H1 (cell line): ENCODE data around the gene PRG3. TPM values are rescaled to one million over a fixed set of nuclear protein-coding genes. Genes with fewer than 3 reads are reported as not detected.

Experiments
- CTCF ChIA-PET: fragments of 300-600 bp; sonication (Branson Sonifier 250); formaldehyde crosslinking; loops from one replicate; lab custom pipeline; 2021; ENCODE audit not compliant: partially characterized antibody; lab: Charles Lee
- POLR2A ChIA-PET: fragments of 300-600 bp; sonication (Branson Sonifier 250); formaldehyde crosslinking; loops from one replicate; lab custom pipeline; 2021; ENCODE audit warnings: inconsistent platforms; ENCODE audit not compliant: partially characterized antibody; lab: Charles Lee
- DNase-seq, 2 experiments: peaks; one replicate each; pipeline versions ENCODE4 v3.0.0 to v3.0.0-alpha.2; 2010 to 2022; ENCODE audit warnings: low spot score in 2 of 2, low read depth in 1 of 2, mixed read lengths in 1 of 2
- FAIRE-seq: peaks from 2 replicates; lab custom pipeline; 2011; peaks lifted over from hg19 to GRCh38; lab: Jason Lieb, UNC
- H2AFZ ChIP-seq: 2 replicates; pipeline ENCODE4 v1.8.1; 2012; ENCODE audit warnings: low read length, inconsistent platforms
- H2AK5ac ChIP-seq: 2 replicates; pipeline ENCODE4 v1.6.1; 2013; ENCODE audit warnings: low read depth, low read length
- H2BK120ac ChIP-seq: replicated peaks from 2 replicates; pipeline ENCODE3; 2013; ENCODE audit warnings: low read depth, low read length, inconsistent platforms
- H2BK12ac ChIP-seq: 2 replicates; pipeline ENCODE4 v1.6.1; 2013; ENCODE audit warnings: low read depth, low read length
- H2BK15ac ChIP-seq: 2 replicates; pipeline ENCODE4 v1.6.1; 2013; ENCODE audit warnings: low read length
- H2BK20ac ChIP-seq: 2 replicates; pipeline ENCODE4 v1.6.1; 2013; ENCODE audit warnings: low read length
- H2BK5ac ChIP-seq: 2 replicates; pipeline ENCODE4 v1.6.1; 2013; ENCODE audit warnings: low read depth, low read length
- H3K14ac ChIP-seq: 2 replicates; pipeline ENCODE4 v1.6.1; 2013; ENCODE audit warnings: inconsistent platforms; ENCODE audit not compliant: insufficient read length
- H3K18ac ChIP-seq: 2 replicates; pipeline ENCODE4 v1.6.1; 2013; ENCODE audit warnings: low read length; ENCODE audit errors: extremely low read depth
- H3K23ac ChIP-seq: 2 replicates; pipeline ENCODE4 v1.6.1; 2013; ENCODE audit warnings: inconsistent platforms; ENCODE audit not compliant: insufficient read length
- H3K23me2 ChIP-seq: 2 replicates; pipeline ENCODE4 v1.6.1; 2013; ENCODE audit warnings: low read depth, low read length
- H3K27ac ChIP-seq: 2 replicates; pipeline ENCODE4 v1.6.1; 2011; ENCODE audit warnings: low read depth, low read length, inconsistent platforms
- H3K27me3 ChIP-seq, 4 experiments: replicated peaks in 1 of 4; 1 replicate in 1 of 4; 2 replicates in 3 of 4; pipeline versions ENCODE4 v1.6.1 to v1.8.1; 2011 to 2013; ENCODE audit warnings: low read length in 3 of 4, mild to moderate bottlenecking in 3 of 4, inconsistent platforms in 2 of 4, mixed read lengths in 2 of 4, moderate library complexity in 1 of 4; ENCODE audit not compliant: control insufficient read depth in 3 of 4, insufficient read depth in 3 of 4; ENCODE audit errors: extremely low read depth in 1 of 4
- H3K36me3 ChIP-seq, 4 experiments: 2 replicates each; pipeline versions ENCODE4 v1.6.1 to v1.8.1; 2011 to 2013; ENCODE audit warnings: mild to moderate bottlenecking in 4 of 4, low read length in 3 of 4, moderate library complexity in 2 of 4, control low read depth in 1 of 4, inconsistent platforms in 1 of 4; ENCODE audit not compliant: insufficient read depth in 4 of 4, control insufficient read depth in 2 of 4
- H3K4ac ChIP-seq: replicated peaks from 2 replicates; pipeline ENCODE3; 2013; ENCODE audit warnings: low read length, low read depth, mixed read lengths, inconsistent platforms; ENCODE audit not compliant: insufficient read length
- H3K4me1 ChIP-seq, 4 experiments: replicated peaks in 1 of 4; 1 replicate in 1 of 4; 2 replicates in 3 of 4; pipeline versions ENCODE4 v1.6.1 to v1.8.1; 2011 to 2013; ENCODE audit warnings: low read length in 3 of 4, inconsistent platforms in 2 of 4, mixed read lengths in 1 of 4; ENCODE audit not compliant: insufficient read depth in 4 of 4, control insufficient read depth in 3 of 4
- H3K4me2 ChIP-seq, 2 experiments: 2 replicates each; pipeline versions ENCODE4 v1.6.1 to v1.8.1; 2011 to 2013; ENCODE audit warnings: low read depth in 2 of 2, low read length in 2 of 2, control low read depth in 1 of 2, inconsistent platforms in 1 of 2, mild to moderate bottlenecking in 1 of 2; ENCODE audit not compliant: insufficient read depth in 1 of 2
- H3K4me3 ChIP-seq, 4 experiments: fragments of 200-600, 300-600 bp in 1 of 4; sonication (generic), shearing (Covaris generic), sonication (Bioruptor Twin) in 1 of 4; 2 replicates each; pipeline versions ENCODE4 v1.5.1 to v1.8.1; 2011 to 2016; ENCODE audit warnings: low read length in 4 of 4, low read depth in 3 of 4, control low read depth in 2 of 4, inconsistent platforms in 2 of 4, mild to moderate bottlenecking in 2 of 4, mixed read lengths in 1 of 4, moderate library complexity in 1 of 4; ENCODE audit not compliant: insufficient read depth in 2 of 4; ENCODE audit errors: extremely low read depth in 1 of 4
- H3K56ac ChIP-seq: replicated peaks from 2 replicates; pipeline ENCODE3; 2013; ENCODE audit warnings: low read depth, mild to moderate bottlenecking, mixed read lengths, low read length, inconsistent platforms; ENCODE audit not compliant: insufficient read length
- H3K79me1 ChIP-seq: 2 replicates; pipeline ENCODE4 v1.6.1; 2013; ENCODE audit warnings: low read depth, low read length, control low read depth
- H3K79me2 ChIP-seq, 2 experiments: 2 replicates each; pipeline versions ENCODE4 v1.6.1 to v1.8.1; 2012 to 2013; ENCODE audit warnings: low read length in 2 of 2, mild to moderate bottlenecking in 2 of 2, inconsistent platforms in 1 of 2; ENCODE audit not compliant: insufficient read depth in 2 of 2, control insufficient read depth in 1 of 2
- H3K9ac ChIP-seq, 4 experiments: replicated peaks in 1 of 4; 1 replicate in 1 of 4; 2 replicates in 3 of 4; pipeline versions ENCODE4 v1.6.1 to v1.8.1; 2011 to 2013; ENCODE audit warnings: low read depth in 3 of 4, low read length in 3 of 4, control low read depth in 2 of 4, mild to moderate bottlenecking in 2 of 4, moderate library complexity in 2 of 4, inconsistent platforms in 1 of 4; ENCODE audit errors: extremely low read depth in 1 of 4
- H3K9me3 ChIP-seq, 2 experiments: 2 replicates each; pipeline versions ENCODE4 v1.6.1 to v1.8.1; 2012 to 2013; ENCODE audit warnings: mild to moderate bottlenecking in 2 of 2, moderate library complexity in 2 of 2, control low read depth in 1 of 2, inconsistent platforms in 1 of 2, low read depth in 1 of 2, low read length in 1 of 2, mixed read lengths in 1 of 2; ENCODE audit not compliant: insufficient read depth in 2 of 2
- H4K20me1 ChIP-seq, 2 experiments: replicated peaks in 1 of 2; 2 replicates each; pipeline versions ENCODE3 to v1.8.1; 2011 to 2013; ENCODE audit warnings: inconsistent platforms in 2 of 2, low read length in 2 of 2, mild to moderate bottlenecking in 1 of 2; ENCODE audit not compliant: insufficient read depth in 2 of 2, control insufficient read depth in 1 of 2
- H4K5ac ChIP-seq: 2 replicates; pipeline ENCODE4 v1.6.1; 2013; ENCODE audit warnings: low read length, low read depth, mixed read lengths, inconsistent platforms; ENCODE audit not compliant: insufficient read length
- H4K8ac ChIP-seq: 2 replicates; pipeline ENCODE4 v1.8.0; 2013; ENCODE audit warnings: mild to moderate bottlenecking, moderate library complexity, low read length, inconsistent platforms; ENCODE audit not compliant: insufficient read depth; ENCODE audit errors: extremely low read depth
- H4K91ac ChIP-seq: replicated peaks from 2 replicates; pipeline ENCODE3; 2013; ENCODE audit warnings: low read length, mixed read lengths, inconsistent platforms; ENCODE audit not compliant: insufficient read length
- BCL11A ChIP-seq, 2 experiments: IDR thresholded peaks; one replicate each; pipeline ENCODE4 v1.6.1; 2011; ENCODE audit warnings: low read depth in 2 of 2, low read length in 2 of 2, mild to moderate bottlenecking in 2 of 2
- GABPA ChIP-seq: IDR thresholded peaks from 2 replicates; pipeline ENCODE4 v1.6.1; 2011; ENCODE audit warnings: mild to moderate bottlenecking, low read length, moderate library complexity, borderline replicate concordance; ENCODE audit not compliant: insufficient read depth
- JUND ChIP-seq: IDR thresholded peaks from 2 replicates; pipeline ENCODE4 v1.6.1; 2011; ENCODE audit warnings: mild to moderate bottlenecking, improper control_type of control experiment, low read length
- NANOG ChIP-seq: IDR thresholded peaks from 2 replicates; pipeline ENCODE4 v1.6.1; 2011; ENCODE audit warnings: low read length, low read depth, mild to moderate bottlenecking, inconsistent platforms; ENCODE audit not compliant: insufficient read depth, poor library complexity, severe bottlenecking
- POLR2AphosphoS5 ChIP-seq: IDR thresholded peaks from 2 replicates; pipeline ENCODE4 v1.6.1; 2011; ENCODE audit warnings: low read depth, low read length
- RAD21 ChIP-seq, 2 experiments: IDR thresholded peaks in 1 of 2; conservative IDR thresholded peaks in 1 of 2; 2 replicates each; pipeline ENCODE4 v1.6.1; 2011; ENCODE audit warnings: low read depth in 2 of 2, low read length in 2 of 2, improper control_type of control experiment in 1 of 2, inconsistent platforms in 1 of 2, mild to moderate bottlenecking in 1 of 2, moderate library complexity in 1 of 2
- SAP30 ChIP-seq: fragments of 300-600 bp; sonication (generic); IDR thresholded peaks from 2 replicates; pipeline ENCODE4 v1.7.1; 2012; ENCODE audit warnings: low read length, moderate library complexity, mild to moderate bottlenecking, inconsistent platforms; ENCODE audit not compliant: insufficient read depth, insufficient replicate concordance
- TCF12 ChIP-seq: IDR thresholded peaks from 2 replicates; pipeline ENCODE4 v1.6.1; 2011; ENCODE audit warnings: low read depth, mild to moderate bottlenecking, low read length
- WGBS, 2 experiments: shearing (Covaris generic) in 1 of 2; methylation state at CpG; one replicate each; pipeline versions ENCODE4 v1.1.6 to v1.1.7; 2013 to 2015; ENCODE audit warnings: low lambda C conversion rate in 2 of 2, mixed read lengths in 2 of 2, inconsistent platforms in 1 of 2, low coverage in 1 of 2, missing lambda C conversion rate in 1 of 2; ENCODE audit not compliant: insufficient replicate concordance in 2 of 2, insufficient coverage in 1 of 2, insufficient read length in 1 of 2; ENCODE audit errors: extremely low coverage in 1 of 2, missing lambda C conversion rate in 1 of 2; 5-methylcytosine and 5-hydroxymethylcytosine counted together
- polyA plus RNA-seq, 7 experiments: library from polyadenylated mRNA; depleted of rRNA in 3 of 7; stranded (reverse) in 5 of 7; unstranded in 2 of 7; fragments of >200 nt in 5 of 7; fragments of 200-250 nt in 2 of 7; gene quantifications; 1 replicate in 5 of 7; 2 replicates in 1 of 7; 4 replicates in 1 of 7; pipeline versions ENCODE4 v1.2.1 to v1.2.3, GENCODE V29; 2011 to 2013; ENCODE audit warnings: missing spikeins in 2 of 7, mixed read lengths in 2 of 7
- total RNA-seq: library from RNA; stranded (reverse); fragmentation: NEBNext Ultra II Directional; extraction: Animal tissue kit (Norgen Biotek cat#: 25700); gene quantifications from 2 replicates; pipeline ENCODE4 v1.2.1, GENCODE V29; 2021

PRG3 gene
- total and polyA plus RNA-seq, 2 of the 8 experiments (the other 6 are each of a cell fraction or from before 2014, with no cell fraction given), result not detected

- H2AFZ ChIP-seq, result no peak overlapping the region
- no peak overlapping the region for H2BK5ac ChIP-seq
- H3K79me1 ChIP-seq, result no peaks in the 10 kb centered on the region; the same call in 1 of the 2 replicates
- no peaks in the 10 kb centered on the region for H3K9me3 ChIP-seq
- no peak overlapping the region for H3K4me2 ChIP-seq
- no peaks in the 10 kb centered on the region for H3K4me1 ChIP-seq
- H4K91ac ChIP-seq, result no peak overlapping the region
- DNase-seq (no peak), FAIRE-seq (no peak)
- H3K36me3 ChIP-seq, result peaks cover 4 to 22% (median 16%) of the 10 kb centered on the region in 4 experiments; a peak in 6 of 8 replicates
- no peak overlapping the region for H3K56ac ChIP-seq
- ChIA-PET CTCF (interaction anchor here (0.6 to 1.1 kb wide), 2 partner anchors 32 to 47 kb away, joined by 3 to 6 read pairs; no protein-coding TSS in a partner anchor), POLR2A (interaction anchor here (1.3 to 1.8 kb wide), 4 partner anchors 12 to 47 kb away, joined by 3 to 5 read pairs (median 4); no protein-coding TSS in a partner anchor)
- H4K8ac ChIP-seq, result no peak overlapping the region
- H3K27me3 ChIP-seq, result no peaks in the 10 kb centered on the region
- H2BK20ac ChIP-seq, result no peak overlapping the region
- H3K4me3 ChIP-seq, result no peak overlapping the region
- no peak overlapping the region for H2AK5ac ChIP-seq
- H3K23me2 ChIP-seq, result no peaks in the 10 kb centered on the region
- no peak overlapping the region for H2BK120ac ChIP-seq
- no peak overlapping the region for H2BK12ac ChIP-seq
- no peak overlapping the region for H4K5ac ChIP-seq
- H3K18ac ChIP-seq, result no peak overlapping the region
- WGBS, 2 experiments, result 81% methylated on average over 4 of the region's 4 CpGs; no CpG with 5 or more reads in 1 of the 2 experiments
- H4K20me1 ChIP-seq, result peaks cover 0 to 1% of the 10 kb centered on the region in 2 experiments
- no peak overlapping the region for H3K4ac ChIP-seq
- H3K27ac ChIP-seq, result no peak overlapping the region
- no peak overlapping the region for H3K23ac ChIP-seq
- H3K9ac ChIP-seq, result no peak overlapping the region
- no peak overlapping the region for H2BK15ac ChIP-seq
- H3K14ac ChIP-seq, result no peak overlapping the region
- no peaks in the 10 kb centered on the region for H3K79me2 ChIP-seq
- TF ChIP-seq TCF12, result no peak
- no peak for TF ChIP-seq RAD21 (IDR thresholded peaks at IDR 0.05 in 1 of 2, conservative IDR thresholded peaks at IDR 0.05 in 1 of 2; ENCODE audit: low read depth in 2 of 2, low read length in 2 of 2)
- TF ChIP-seq SAP30, result no peak
- no peak for TF ChIP-seq NANOG
- no peak for TF ChIP-seq GABPA
- TF ChIP-seq JUND, result no peak
- TF ChIP-seq POLR2AphosphoS5, result no peak
- TF ChIP-seq BCL11A (IDR thresholded peaks at IDR 0.05; ENCODE audit: low read depth in 2 of 2, low read length in 2 of 2), result no peak
- TF ChIP-seq, all 59 proteins: peak for 0
These were observed 24.4 kb upstream of the PRG3 start for GRCh38 chr11:57405271-57405860.
